Neural cell (in vitro differentiated cells): ENCODE results near the gene SP4. TPM values are rescaled to one million over a fixed set of nuclear protein-coding genes. Genes with fewer than 3 reads are reported as not detected.

Experiments
- H2AFZ ChIP-seq: fragments of 200-600, 300-800 bp; sonication (generic), shearing (Covaris generic); 2 replicates; pipeline ENCODE4 v1.6.0; 2014; ENCODE audit warnings: low read depth, mild to moderate bottlenecking, antibody characterized with exemption, low read length, moderate library complexity
- H3F3A ChIP-seq: fragments of 200-600 bp; shearing (Covaris generic); 2 replicates; pipeline ENCODE4 v1.6.1; 2016; ENCODE audit warnings: mild to moderate bottlenecking, moderate library complexity, mixed read lengths, antibody characterized with exemption, low read length; ENCODE audit not compliant: insufficient read depth, poor library complexity, severe bottlenecking
- H3K27ac ChIP-seq: fragments of 200-600, 300-800 bp; sonication (generic), shearing (Covaris generic); 2 replicates; pipeline ENCODE4 v1.5.1; 2014; ENCODE audit warnings: mild to moderate bottlenecking, low read length, moderate library complexity
- H3K27me3 ChIP-seq: fragments of 300-800, 200-600 bp; sonication (generic), shearing (Covaris generic); 2 replicates; pipeline ENCODE4 v1.6.0; 2014; ENCODE audit warnings: mild to moderate bottlenecking, low read depth, low read length, moderate library complexity; ENCODE audit not compliant: insufficient read depth
- H3K36me3 ChIP-seq: fragments of 300-800, 200-600 bp; sonication (generic), shearing (Covaris generic); 2 replicates; pipeline ENCODE4 v1.5.1; 2014; ENCODE audit warnings: mild to moderate bottlenecking, antibody characterized with exemption, low read length, moderate library complexity; ENCODE audit not compliant: insufficient read depth
- H3K4me2 ChIP-seq: fragments of 300-800, 200-600 bp; sonication (generic), shearing (Covaris generic); 2 replicates; pipeline ENCODE4 v1.6.0; 2014; ENCODE audit warnings: mild to moderate bottlenecking, low read length
- H3K4me3 ChIP-seq: fragments of 300-800, 200-600 bp; sonication (generic), shearing (Covaris generic); 2 replicates; pipeline ENCODE4 v1.5.1; 2014; ENCODE audit warnings: mild to moderate bottlenecking, low read length, moderate library complexity
- H3K79me2 ChIP-seq: fragments of 200-600 bp; shearing (Covaris generic); replicated peaks from 2 replicates; pipeline ENCODE4 v1.6.0; 2014; ENCODE audit warnings: mild to moderate bottlenecking, low read length, moderate library complexity; ENCODE audit not compliant: insufficient read depth
- H3K9ac ChIP-seq: fragments of 300-800, 200-600 bp; sonication (generic), shearing (Covaris generic); 2 replicates; pipeline ENCODE4 v1.6.1; 2016; ENCODE audit warnings: mild to moderate bottlenecking, low read length, mixed read lengths
- H3K9me2 ChIP-seq: fragments of 200-600 bp; shearing (Covaris generic); 2 replicates; pipeline ENCODE4 v1.6.1; 2016; ENCODE audit warnings: mild to moderate bottlenecking, low read length, mixed read lengths; ENCODE audit not compliant: insufficient read depth
- H3K9me3 ChIP-seq: fragments of 200-600, 300-800 bp; sonication (generic), shearing (Covaris generic); 2 replicates; pipeline ENCODE4 v1.6.1; 2016; ENCODE audit warnings: mild to moderate bottlenecking, mixed run types, low read length, moderate library complexity, mixed read lengths
- H4K20me1 ChIP-seq: fragments of 200-600 bp; shearing (Covaris generic); 2 replicates; pipeline ENCODE4 v1.6.1; 2016; ENCODE audit warnings: mild to moderate bottlenecking, mixed run types; ENCODE audit not compliant: insufficient read depth
- EP300 ChIP-seq: fragments of 450-650 bp; conservative IDR thresholded peaks from 2 replicates; pipeline ENCODE4 v1.6.1; 2014; ENCODE audit warnings: antibody characterized with exemption, mild to moderate bottlenecking, moderate library complexity; ENCODE audit not compliant: poor library complexity, severe bottlenecking
- EZH2 ChIP-seq: fragments of 200-600, 300-800 bp; shearing (Covaris generic), sonication (generic); IDR thresholded peaks from 2 replicates; pipeline ENCODE4 v1.6.1; 2014; ENCODE audit warnings: antibody characterized with exemption, low read length, borderline replicate concordance, mild to moderate bottlenecking; ENCODE audit not compliant: insufficient read depth, poor library complexity, severe bottlenecking
- MXI1 ChIP-seq: fragments of 450-650 bp; conservative IDR thresholded peaks from 2 replicates; pipeline ENCODE4 v1.6.1; 2014; ENCODE audit warnings: antibody characterized with exemption, mild to moderate bottlenecking; ENCODE audit not compliant: poor library complexity, severe bottlenecking
- POLR2AphosphoS5 ChIP-seq: IDR thresholded peaks from 2 replicates; pipeline ENCODE4 v1.6.1; 2012
- RAD21 ChIP-seq: fragments of 450-650 bp; conservative IDR thresholded peaks from 2 replicates; pipeline ENCODE4 v1.6.1; 2014; ENCODE audit warnings: antibody characterized with exemption, mild to moderate bottlenecking, moderate library complexity
- SMC3 ChIP-seq: fragments of 450-650 bp; conservative IDR thresholded peaks from 2 replicates; pipeline ENCODE4 v1.6.1; 2014; ENCODE audit warnings: antibody characterized with exemption, mild to moderate bottlenecking, moderate library complexity; ENCODE audit not compliant: poor library complexity
- TAF1 ChIP-seq: IDR thresholded peaks from 2 replicates; pipeline ENCODE4 v1.6.1; 2012; ENCODE audit warnings: low read depth
- polyA plus RNA-seq: library from polyadenylated mRNA; depleted of rRNA; stranded (reverse); fragments of >200 nt; gene quantifications from 2 replicates; pipeline ENCODE4 v1.2.3, GENCODE V29; 2014
- TF ChIP-seq, protein P1 (sequence below): IDR thresholded peaks from 2 replicates; pipeline ENCODE4 v1.6.1; 2012; ENCODE audit warnings: borderline replicate concordance
- TF ChIP-seq, protein P2 (sequence below): fragments of 450-650 bp; IDR thresholded peaks from 2 replicates; pipeline ENCODE4 v1.5.1; 2014; ENCODE audit warnings: antibody characterized with exemption, mild to moderate bottlenecking, moderate library complexity; ENCODE audit not compliant: poor library complexity, severe bottlenecking

SP4 gene
- polyA plus RNA-seq, 1 donor from 2014 or later: 27.8 TPM

DNA sequence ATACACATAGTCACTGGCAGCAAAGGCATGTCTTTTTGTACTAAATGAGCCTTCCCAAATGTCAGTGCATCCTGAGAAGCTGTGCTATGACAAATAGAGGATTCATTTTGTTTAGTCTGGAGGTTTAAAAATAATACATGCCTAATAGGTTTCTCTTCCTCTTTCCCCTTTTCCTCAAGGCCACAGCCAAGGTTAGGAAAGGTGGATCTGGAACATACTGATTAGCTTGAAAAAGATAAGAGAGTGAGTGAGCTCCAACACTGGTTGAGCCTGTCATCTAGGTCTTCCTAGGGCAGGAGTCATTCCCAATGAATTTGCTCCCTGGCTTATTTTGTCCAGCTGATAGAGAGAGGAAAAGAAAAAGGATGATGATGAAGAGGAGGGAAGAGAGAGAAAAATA, 14.4 kb upstream of the SP4 start:
- H3K9me3 ChIP-seq: no peaks in the 10 kb centered on the region

DNA sequence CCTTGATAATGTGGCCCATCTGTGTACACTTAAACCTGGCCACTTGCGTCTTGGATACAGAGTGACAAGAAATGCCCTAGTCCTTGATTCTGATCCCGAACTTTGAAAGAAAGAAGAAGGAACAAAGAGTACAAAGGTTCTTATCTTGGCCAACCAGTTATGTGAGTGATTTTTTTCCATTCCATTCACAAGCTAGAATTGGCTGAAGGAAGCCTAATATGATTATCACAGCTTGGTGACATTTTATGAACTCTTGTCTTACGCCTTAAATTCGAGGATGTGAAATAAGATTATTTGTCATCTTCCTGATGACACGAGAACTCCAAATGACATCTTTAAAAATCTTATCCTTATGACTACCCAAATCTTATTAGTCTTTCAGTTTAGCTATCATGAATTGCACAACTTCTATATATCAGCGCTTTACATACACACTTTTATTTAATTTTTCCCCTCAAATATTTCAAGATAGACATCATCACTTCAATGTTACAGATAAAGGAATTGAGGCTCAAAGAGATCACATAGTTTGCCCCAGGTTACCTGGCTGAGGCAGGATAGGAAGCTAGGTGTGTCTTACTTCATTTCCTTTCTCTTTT, 13.0 kb upstream of the SP4 start:
- Histone ChIP-seq H3F3A (no peaks in the 10 kb centered on the region), H3K36me3 (no peaks in the 10 kb centered on the region), H3K9me3 (no peaks in the 10 kb centered on the region), H3K4me3 (no peak overlapping the region), H3K9ac (no peak overlapping the region), H3K9me2 (no peaks in the 10 kb centered on the region), H2AFZ (no peak overlapping the region), H3K79me2 (no peaks in the 10 kb centered on the region), H3K27me3 (no peaks in the 10 kb centered on the region), H3K4me2 (no peak overlapping the region), H4K20me1 (no peaks in the 10 kb centered on the region), H3K27ac (no peak overlapping the region)
- TF ChIP-seq, protein P1, sequence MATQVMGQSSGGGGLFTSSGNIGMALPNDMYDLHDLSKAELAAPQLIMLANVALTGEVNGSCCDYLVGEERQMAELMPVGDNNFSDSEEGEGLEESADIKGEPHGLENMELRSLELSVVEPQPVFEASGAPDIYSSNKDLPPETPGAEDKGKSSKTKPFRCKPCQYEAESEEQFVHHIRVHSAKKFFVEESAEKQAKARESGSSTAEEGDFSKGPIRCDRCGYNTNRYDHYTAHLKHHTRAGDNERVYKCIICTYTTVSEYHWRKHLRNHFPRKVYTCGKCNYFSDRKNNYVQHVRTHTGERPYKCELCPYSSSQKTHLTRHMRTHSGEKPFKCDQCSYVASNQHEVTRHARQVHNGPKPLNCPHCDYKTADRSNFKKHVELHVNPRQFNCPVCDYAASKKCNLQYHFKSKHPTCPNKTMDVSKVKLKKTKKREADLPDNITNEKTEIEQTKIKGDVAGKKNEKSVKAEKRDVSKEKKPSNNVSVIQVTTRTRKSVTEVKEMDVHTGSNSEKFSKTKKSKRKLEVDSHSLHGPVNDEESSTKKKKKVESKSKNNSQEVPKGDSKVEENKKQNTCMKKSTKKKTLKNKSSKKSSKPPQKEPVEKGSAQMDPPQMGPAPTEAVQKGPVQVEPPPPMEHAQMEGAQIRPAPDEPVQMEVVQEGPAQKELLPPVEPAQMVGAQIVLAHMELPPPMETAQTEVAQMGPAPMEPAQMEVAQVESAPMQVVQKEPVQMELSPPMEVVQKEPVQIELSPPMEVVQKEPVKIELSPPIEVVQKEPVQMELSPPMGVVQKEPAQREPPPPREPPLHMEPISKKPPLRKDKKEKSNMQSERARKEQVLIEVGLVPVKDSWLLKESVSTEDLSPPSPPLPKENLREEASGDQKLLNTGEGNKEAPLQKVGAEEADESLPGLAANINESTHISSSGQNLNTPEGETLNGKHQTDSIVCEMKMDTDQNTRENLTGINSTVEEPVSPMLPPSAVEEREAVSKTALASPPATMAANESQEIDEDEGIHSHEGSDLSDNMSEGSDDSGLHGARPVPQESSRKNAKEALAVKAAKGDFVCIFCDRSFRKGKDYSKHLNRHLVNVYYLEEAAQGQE: no peak
- no peak for TF ChIP-seq EP300
- no peak for TF ChIP-seq TAF1
- no peak for TF ChIP-seq RAD21
- TF ChIP-seq, protein P2, sequence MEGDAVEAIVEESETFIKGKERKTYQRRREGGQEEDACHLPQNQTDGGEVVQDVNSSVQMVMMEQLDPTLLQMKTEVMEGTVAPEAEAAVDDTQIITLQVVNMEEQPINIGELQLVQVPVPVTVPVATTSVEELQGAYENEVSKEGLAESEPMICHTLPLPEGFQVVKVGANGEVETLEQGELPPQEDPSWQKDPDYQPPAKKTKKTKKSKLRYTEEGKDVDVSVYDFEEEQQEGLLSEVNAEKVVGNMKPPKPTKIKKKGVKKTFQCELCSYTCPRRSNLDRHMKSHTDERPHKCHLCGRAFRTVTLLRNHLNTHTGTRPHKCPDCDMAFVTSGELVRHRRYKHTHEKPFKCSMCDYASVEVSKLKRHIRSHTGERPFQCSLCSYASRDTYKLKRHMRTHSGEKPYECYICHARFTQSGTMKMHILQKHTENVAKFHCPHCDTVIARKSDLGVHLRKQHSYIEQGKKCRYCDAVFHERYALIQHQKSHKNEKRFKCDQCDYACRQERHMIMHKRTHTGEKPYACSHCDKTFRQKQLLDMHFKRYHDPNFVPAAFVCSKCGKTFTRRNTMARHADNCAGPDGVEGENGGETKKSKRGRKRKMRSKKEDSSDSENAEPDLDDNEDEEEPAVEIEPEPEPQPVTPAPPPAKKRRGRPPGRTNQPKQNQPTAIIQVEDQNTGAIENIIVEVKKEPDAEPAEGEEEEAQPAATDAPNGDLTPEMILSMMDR: no peak
- TF ChIP-seq MXI1: no peak
- TF ChIP-seq POLR2AphosphoS5: no peak
- no peak for TF ChIP-seq EZH2
- no peak for TF ChIP-seq SMC3

More for the DNA sequence above, 14.4 kb upstream of the SP4 start:
- Histone ChIP-seq H3K27ac (no peak overlapping the region), H3K36me3 (no peaks in the 10 kb centered on the region), H4K20me1 (no peaks in the 10 kb centered on the region), H3K4me3 (no peak overlapping the region), H3K9me2 (no peaks in the 10 kb centered on the region), H3K27me3 (no peaks in the 10 kb centered on the region), H3K4me2 (no peak overlapping the region), H3K9ac (no peak overlapping the region), H3K79me2 (no peaks in the 10 kb centered on the region), H3F3A (no peaks in the 10 kb centered on the region), H2AFZ (no peak overlapping the region)
- TF ChIP-seq, protein P1: no peak
- no peak for TF ChIP-seq EZH2
- TF ChIP-seq SMC3: no peak
- TF ChIP-seq, protein P2: no peak
- TF ChIP-seq EP300: no peak
- no peak for TF ChIP-seq RAD21
- TF ChIP-seq TAF1: no peak
- TF ChIP-seq MXI1: no peak
- no peak for TF ChIP-seq POLR2AphosphoS5
